ENCODE results near the gene SMOC2. TPM values are rescaled to one million over a fixed set of nuclear protein-coding genes. Genes with fewer than 3 reads are reported as not detected.

The SMOC2 gene
- total RNA-seq, 1 experiment from 2014 or later, result not detected

GRCh38 chr6:168618546-168619315 lies 177.7 kb downstream of the SMOC2 start:
- no peaks in the 10 kb centered on the region for H3K27me3 ChIP-seq (replicated peaks)

GRCh38 chr6:168619560-168620314 lies 178.8 kb downstream of the SMOC2 start:
- Histone ChIP-seq H3K27ac (no peak overlapping the region), H3K36me3 (no peaks in the 10 kb centered on the region), H3K9me3 (replicated peaks) (peaks cover 16% of the 10 kb centered on the region), H3K4me1 (replicated peaks) (no peaks in the 10 kb centered on the region), H3K27me3 (replicated peaks) (no peaks in the 10 kb centered on the region), H3K4me3 (no peak overlapping the region)
- no peak for DNase-seq (ENCODE audit: low read depth in 1 of 2, low spot score in 2 of 2)

More at GRCh38 chr6:168618546-168619315, 177.7 kb downstream of the SMOC2 start:
- Histone ChIP-seq H3K4me1 (replicated peaks) (no peaks in the 10 kb centered on the region), H3K36me3 (no peaks in the 10 kb centered on the region), H3K27ac (no peak overlapping the region), H3K4me3 (no peak overlapping the region), H3K9me3 (replicated peaks) (peaks cover 8% of the 10 kb centered on the region; the same call in 1 of the 2 replicates)
- no peak for DNase-seq (ENCODE audit: low read depth in 1 of 2, low spot score in 2 of 2)

- Histone ChIP-seq H3K4me3 (no peak overlapping the region), H3K9me3 (replicated peaks) (peaks cover 17% of the 10 kb centered on the region), H3K27me3 (replicated peaks) (no peaks in the 10 kb centered on the region), H3K36me3 (no peaks in the 10 kb centered on the region), H3K27ac (no peak overlapping the region), H3K4me1 (replicated peaks) (no peaks in the 10 kb centered on the region)
- DNase-seq (ENCODE audit: low read depth in 1 of 2, low spot score in 2 of 2), result no peak
Measured at GRCh38 chr6:168620578-168620977, 179.6 kb downstream of the SMOC2 start.

GRCh38 chr6:168623736-168624135 lies 182.8 kb downstream of the SMOC2 start:
- Histone ChIP-seq H3K9me3 (replicated peaks) (peaks cover 19% of the 10 kb centered on the region), H3K4me1 (replicated peaks) (no peaks in the 10 kb centered on the region), H3K27me3 (replicated peaks) (no peaks in the 10 kb centered on the region), H3K4me3 (no peak overlapping the region), H3K27ac (no peak overlapping the region), H3K36me3 (no peaks in the 10 kb centered on the region)
- no peak for DNase-seq (ENCODE audit: low read depth in 1 of 2, low spot score in 2 of 2)

- peaks cover 19% of the 10 kb centered on the region for H3K9me3 ChIP-seq (replicated peaks)
- H3K27me3 ChIP-seq (replicated peaks), result no peaks in the 10 kb centered on the region
- H3K4me3 ChIP-seq, result no peak overlapping the region
- H3K36me3 ChIP-seq, result no peaks in the 10 kb centered on the region
- no peak overlapping the region for H3K27ac ChIP-seq
- H3K4me1 ChIP-seq (replicated peaks), result no peaks in the 10 kb centered on the region
- DNase-seq (ENCODE audit: low read depth in 1 of 2, low spot score in 2 of 2), result no peak
Measured at GRCh38 chr6:168624540-168624939, 183.6 kb downstream of the SMOC2 start.

- Histone ChIP-seq H3K9me3 (replicated peaks) (peaks cover 19% of the 10 kb centered on the region), H3K27ac (no peak overlapping the region), H3K36me3 (no peaks in the 10 kb centered on the region), H3K27me3 (replicated peaks) (no peaks in the 10 kb centered on the region), H3K4me1 (replicated peaks) (no peaks in the 10 kb centered on the region), H3K4me3 (no peak overlapping the region)
- DNase-seq (ENCODE audit: low read depth in 1 of 2, low spot score in 2 of 2), result no peak
Measured at GRCh38 chr6:168624948-168625347, 184.0 kb downstream of the SMOC2 start.

- H3K27ac ChIP-seq, result no peak overlapping the region
- no peaks in the 10 kb centered on the region for H3K36me3 ChIP-seq
- H3K4me1 ChIP-seq (replicated peaks), result no peaks in the 10 kb centered on the region
- H3K9me3 ChIP-seq (replicated peaks), result peaks cover 19% of the 10 kb centered on the region
- no peak overlapping the region for H3K4me3 ChIP-seq
- no peak for DNase-seq (ENCODE audit: low read depth in 1 of 2, low spot score in 2 of 2)
- H3K27me3 ChIP-seq (replicated peaks), result no peaks in the 10 kb centered on the region
Measured at GRCh38 chr6:168625602-168626001, 184.6 kb downstream of the SMOC2 start.

GRCh38 chr6:168626046-168626602 lies 185.1 kb downstream of the SMOC2 start:
- Histone ChIP-seq H3K27me3 (replicated peaks) (no peaks in the 10 kb centered on the region), H3K36me3 (no peaks in the 10 kb centered on the region), H3K27ac (no peak overlapping the region), H3K9me3 (replicated peaks) (peaks cover 16% of the 10 kb centered on the region), H3K4me1 (replicated peaks) (no peaks in the 10 kb centered on the region), H3K4me3 (no peak overlapping the region)
- DNase-seq (ENCODE audit: low read depth in 1 of 2, low spot score in 2 of 2), result no peak

GRCh38 chr6:168627506-168628175 lies 186.7 kb downstream of the SMOC2 start:
- H3K9me3 ChIP-seq (replicated peaks), result peaks cover 16% of the 10 kb centered on the region
- H3K36me3 ChIP-seq, result no peaks in the 10 kb centered on the region
- no peak overlapping the region for H3K27ac ChIP-seq
- no peak for DNase-seq (ENCODE audit: low read depth in 1 of 2, low spot score in 2 of 2)
- H3K27me3 ChIP-seq (replicated peaks), result no peaks in the 10 kb centered on the region
- no peak overlapping the region for H3K4me3 ChIP-seq
- no peaks in the 10 kb centered on the region for H3K4me1 ChIP-seq (replicated peaks)

GRCh38 chr6:168628176-168628553 lies 187.2 kb downstream of the SMOC2 start:
- DNase-seq (ENCODE audit: low read depth in 1 of 2, low spot score in 2 of 2), result no peak
- Histone ChIP-seq H3K4me1 (replicated peaks) (no peaks in the 10 kb centered on the region), H3K36me3 (no peaks in the 10 kb centered on the region), H3K27me3 (replicated peaks) (no peaks in the 10 kb centered on the region), H3K27ac (no peak overlapping the region), H3K4me3 (no peak overlapping the region), H3K9me3 (replicated peaks) (peaks cover 16% of the 10 kb centered on the region)

- no peak for DNase-seq (ENCODE audit: low read depth in 1 of 2, low spot score in 2 of 2)
- Histone ChIP-seq H3K36me3 (no peaks in the 10 kb centered on the region), H3K27me3 (replicated peaks) (no peaks in the 10 kb centered on the region), H3K27ac (no peak overlapping the region), H3K4me3 (no peak overlapping the region), H3K9me3 (replicated peaks) (peaks cover 16% of the 10 kb centered on the region), H3K4me1 (replicated peaks) (no peaks in the 10 kb centered on the region)
Measured at GRCh38 chr6:168628732-168629245, 187.8 kb downstream of the SMOC2 start.

- peaks cover 16% of the 10 kb centered on the region for H3K9me3 ChIP-seq (replicated peaks)
- no peak for DNase-seq (ENCODE audit: low read depth in 1 of 2, low spot score in 2 of 2)
- no peaks in the 10 kb centered on the region for H3K27me3 ChIP-seq (replicated peaks)
- H3K36me3 ChIP-seq, result no peaks in the 10 kb centered on the region
- no peak overlapping the region for H3K4me3 ChIP-seq
- no peaks in the 10 kb centered on the region for H3K4me1 ChIP-seq (replicated peaks)
- no peak overlapping the region for H3K27ac ChIP-seq
Measured at GRCh38 chr6:168631564-168631963, 190.6 kb downstream of the SMOC2 start.

- H3K36me3 ChIP-seq, result no peaks in the 10 kb centered on the region
- H3K4me1 ChIP-seq (replicated peaks), result no peaks in the 10 kb centered on the region
- no peak overlapping the region for H3K27ac ChIP-seq
- peaks cover 14% of the 10 kb centered on the region for H3K9me3 ChIP-seq (replicated peaks)
- H3K4me3 ChIP-seq, result no peak overlapping the region
- DNase-seq (ENCODE audit: low read depth in 1 of 2, low spot score in 2 of 2), result no peak
- H3K27me3 ChIP-seq (replicated peaks), result no peaks in the 10 kb centered on the region
Measured at GRCh38 chr6:168632694-168633093, 191.7 kb downstream of the SMOC2 start.
